DMS114 treated with DMSO at 0.1 percent for 48 hours (cell line): ENCODE data around the gene ID4.
"Not testable (repeated sequence)": the region's sequence is repeated elsewhere in the genome, so short reads cannot be mapped to it uniquely, and the experiment has no call there.

Source experiments
- DNase-seq: peaks from one replicate; lab custom pipeline; 2025; ENCODE audit not compliant: unreplicated experiment; lab: John Stamatoyannopoulos, UW

ID4 gene

GRCh38 chr6:19831358-19831757, 5.8 kb upstream of the ID4 start:
- DNase-seq: no peak

GRCh38 chr6:19833947-19834346, 3.2 kb upstream of the ID4 start:
- no peak for DNase-seq

- no peak for DNase-seq
Measured at GRCh38 chr6:19834858-19835257, 2.3 kb upstream of the ID4 start.

- DNase-seq: no peak
Measured at GRCh38 chr6:19835605-19836004, 1.6 kb upstream of the ID4 start.

- no peak for DNase-seq
Measured at GRCh38 chr6:19837511-19838441, 606 bp downstream of the ID4 start.

GRCh38 chr6:19838442-19839236, 1.5 kb downstream of the ID4 start:
- no peak for DNase-seq

GRCh38 chr6:19839237-19839546, 2.0 kb downstream of the ID4 start:
- peak; percentile 47 for DNase-seq

- DNase-seq: peak; percentile 46
Measured at GRCh38 chr6:19839788-19840187, 2.6 kb downstream of the ID4 start.

- DNase-seq: peak; percentile 92
Measured at GRCh38 chr6:19841181-19841580, 4.0 kb downstream of the ID4 start.

- peak; percentile 96 for DNase-seq
Measured at GRCh38 chr6:19842030-19842615, 5.0 kb downstream of the ID4 start.

- DNase-seq: no peak
Measured at GRCh38 chr6:19844689-19845088, 7.5 kb downstream of the ID4 start.

- no peak for DNase-seq
Measured at GRCh38 chr6:19845266-19846041, 8.3 kb downstream of the ID4 start.

- no peak for DNase-seq
Measured at GRCh38 chr6:19848465-19849029, 11.4 kb downstream of the ID4 start.

GRCh38 chr6:19849196-19849595, 12.0 kb downstream of the ID4 start:
- no peak for DNase-seq

- DNase-seq: peak; percentile 34
Measured at GRCh38 chr6:19849755-19850154, 12.6 kb downstream of the ID4 start.

- DNase-seq: peak; percentile 96
Measured at GRCh38 chr6:19851241-19852089, 14.3 kb downstream of the ID4 start.

GRCh38 chr6:19852090-19852457, 14.9 kb downstream of the ID4 start:
- no peak for DNase-seq

- DNase-seq: no peak
Measured at GRCh38 chr6:19852927-19853326, 15.8 kb downstream of the ID4 start.

GRCh38 chr6:19854421-19855015, 17.3 kb downstream of the ID4 start:
- DNase-seq: not testable (repeated sequence)
